ENCODE measurements around the gene ZP1.

The ZP1 gene

GRCh38 chr11:60859616-60860250 lies 7.6 kb upstream of the ZP1 start:
- no peak for DNase-seq

- DNase-seq: no peak
Measured at GRCh38 chr11:60860943-60861342, 6.4 kb upstream of the ZP1 start.

GRCh38 chr11:60862171-60862570 lies 5.2 kb upstream of the ZP1 start:
- no peak for DNase-seq

GRCh38 chr11:60863550-60864521 lies 3.5 kb upstream of the ZP1 start:
- DNase-seq: no peak

GRCh38 chr11:60864856-60865513 lies 2.4 kb upstream of the ZP1 start:
- no peak for DNase-seq

- no peak for DNase-seq
Measured at GRCh38 chr11:60867871-60868681, 734 bp downstream of the ZP1 start.

- no peak for DNase-seq
Measured at GRCh38 chr11:60868682-60869450, 1.5 kb downstream of the ZP1 start.

GRCh38 chr11:60869451-60869825 lies 2.1 kb downstream of the ZP1 start:
- DNase-seq: no peak

- DNase-seq: no peak
Measured at GRCh38 chr11:60870276-60870675, 2.9 kb downstream of the ZP1 start.

- DNase-seq: no peak
Measured at GRCh38 chr11:60870733-60871377, 3.5 kb downstream of the ZP1 start.

GRCh38 chr11:60871378-60872061 lies 4.2 kb downstream of the ZP1 start:
- peak in 1 of 2 donors; percentile 13 for DNase-seq

GRCh38 chr11:60872124-60872960 lies 5.0 kb downstream of the ZP1 start:
- DNase-seq: no peak

- DNase-seq: no peak
Measured at GRCh38 chr11:60872961-60873524, 5.7 kb downstream of the ZP1 start.

GRCh38 chr11:60873533-60873932 lies 6.2 kb downstream of the ZP1 start:
- DNase-seq: no peak

- no peak for DNase-seq
Measured at GRCh38 chr11:60874421-60875365, 7.4 kb downstream of the ZP1 start.

GRCh38 chr11:60875366-60876167 lies 8.2 kb downstream of the ZP1 start:
- no peak for DNase-seq

GRCh38 chr11:60876168-60876485 lies 8.8 kb downstream of the ZP1 start:
- no peak for DNase-seq

Data from CD4-positive, alpha-beta T cell treated with Interleukin-1 beta for 1 hour (primary cell).